Stomach (tissue), 4 donors: ENCODE measurements around the gene CSN2.

Experiments
- CTCF ChIP-seq, 7 experiments: fragments of 450-650 bp in 4 of 7; fragments of 200-600 bp in 3 of 7; sonication (generic) in 3 of 7; IDR thresholded peaks; one replicate each; pipeline ENCODE4 v1.5.1; 2016 to 2019; ENCODE audit warnings: antibody characterized with exemption in 7 of 7, control low read depth in 2 of 7, mild to moderate bottlenecking in 1 of 7
- EP300 ChIP-seq: sonication (generic); formaldehyde crosslinking; IDR thresholded peaks from one replicate; pipeline ENCODE4 v1.6.1; 2017; ENCODE audit warnings: antibody characterized with exemption
- POLR2A ChIP-seq, 4 donors: fragments of 450-650 bp; IDR thresholded peaks; one replicate each; pipeline ENCODE4 v1.6.1; 2016; ENCODE audit warnings: antibody characterized with exemption in 4 of 4, control low read depth in 2 of 4, mild to moderate bottlenecking in 1 of 4, moderate library complexity in 1 of 4
- POLR2AphosphoS5 ChIP-seq, 3 donors: sonication (generic); formaldehyde crosslinking; IDR thresholded peaks; one replicate each; pipeline ENCODE4 v1.6.1; 2016; ENCODE audit warnings: antibody characterized with exemption in 3 of 3

- no peak for TF ChIP-seq CTCF (IDR thresholded peaks at IDR 0.05)
- TF ChIP-seq EP300: no peak
- no peak for TF ChIP-seq POLR2A (IDR thresholded peaks at IDR 0.05)
- no peak for TF ChIP-seq POLR2AphosphoS5 (IDR thresholded peaks at IDR 0.05)
These were observed 30.0 kb upstream of the CSN2 start, which contains the start of gene STATH for GRCh38 chr4:69995526-69996016.
